Measurements from ENCODE around the gene MAP3K7CL.

DNA sequence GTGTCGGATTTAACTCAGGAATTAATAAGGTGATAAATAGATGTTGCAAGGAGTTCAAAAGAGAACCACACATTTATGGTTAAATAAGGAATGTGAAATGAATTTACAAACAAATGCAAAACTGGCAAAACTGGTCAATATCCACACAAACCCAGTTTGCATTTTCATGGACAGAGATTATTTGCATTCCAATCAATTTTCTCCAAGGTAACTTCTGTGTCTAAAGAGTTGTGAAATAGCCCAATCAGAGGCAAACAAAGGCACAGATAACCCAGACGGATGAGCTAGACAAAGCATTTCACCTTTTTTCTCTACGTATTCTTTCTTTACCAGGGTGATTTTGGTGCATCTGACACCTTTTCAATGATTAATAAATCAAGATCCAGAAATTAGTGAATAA is 63.9 kb downstream of the MAP3K7CL start:
- no peak for TF ChIP-seq POLR2A (IDR thresholded peaks at IDR 0.05)
- TF ChIP-seq, protein P1, sequence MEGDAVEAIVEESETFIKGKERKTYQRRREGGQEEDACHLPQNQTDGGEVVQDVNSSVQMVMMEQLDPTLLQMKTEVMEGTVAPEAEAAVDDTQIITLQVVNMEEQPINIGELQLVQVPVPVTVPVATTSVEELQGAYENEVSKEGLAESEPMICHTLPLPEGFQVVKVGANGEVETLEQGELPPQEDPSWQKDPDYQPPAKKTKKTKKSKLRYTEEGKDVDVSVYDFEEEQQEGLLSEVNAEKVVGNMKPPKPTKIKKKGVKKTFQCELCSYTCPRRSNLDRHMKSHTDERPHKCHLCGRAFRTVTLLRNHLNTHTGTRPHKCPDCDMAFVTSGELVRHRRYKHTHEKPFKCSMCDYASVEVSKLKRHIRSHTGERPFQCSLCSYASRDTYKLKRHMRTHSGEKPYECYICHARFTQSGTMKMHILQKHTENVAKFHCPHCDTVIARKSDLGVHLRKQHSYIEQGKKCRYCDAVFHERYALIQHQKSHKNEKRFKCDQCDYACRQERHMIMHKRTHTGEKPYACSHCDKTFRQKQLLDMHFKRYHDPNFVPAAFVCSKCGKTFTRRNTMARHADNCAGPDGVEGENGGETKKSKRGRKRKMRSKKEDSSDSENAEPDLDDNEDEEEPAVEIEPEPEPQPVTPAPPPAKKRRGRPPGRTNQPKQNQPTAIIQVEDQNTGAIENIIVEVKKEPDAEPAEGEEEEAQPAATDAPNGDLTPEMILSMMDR (IDR thresholded peaks at IDR 0.05) = no peak
